A549 (cell line): Measurements from ENCODE around the gene IL22RA2. TPM values are rescaled to one million over a fixed set of nuclear protein-coding genes. Genes with fewer than 3 reads are reported as not detected.

Experiments
- ATAC-seq, 2 experiments: fragments of 200-7000 bp in 1 of 2; fragments of >200 bp in 1 of 2; cut with Nextera tagmentation in 1 of 2; cut with Tn5 transposase in 1 of 2; 3 replicates each; pipeline versions ENCODE4 v1.8.0 to v1.9.1; 2018 to 2020; ENCODE audit warnings: mild to moderate bottlenecking in 1 of 2, moderate library complexity in 1 of 2
- CTCF ChIA-PET: fragments of 300-600 bp; sonication (Branson Sonifier 250); formaldehyde crosslinking; extraction: SDS; loops from one replicate; lab custom pipeline; 2021; ENCODE audit warnings: antibody characterized with exemption, inconsistent platforms; lab: Yijun Ruan, JAX
- POLR2A ChIA-PET: fragments of 350-600 bp; formaldehyde crosslinking; extraction: SDS; loops from one replicate; lab custom pipeline; 2021; ENCODE audit warnings: antibody characterized with exemption, inconsistent platforms; lab: Yijun Ruan, JAX
- DNase-seq, 2 experiments: peaks; one replicate each; pipeline versions ENCODE4 v3.0.0 to v3.0.0-alpha.2; 2011 to 2016; ENCODE audit warnings: low read depth in 1 of 2, low spot score in 1 of 2
- FAIRE-seq: peaks from 2 replicates; lab custom pipeline; 2011; peaks lifted over from hg19 to GRCh38; lab: Jason Lieb, UNC
- H3K27ac ChIP-seq, 2 experiments: fragments of >200 bp; sonication (Bioruptor Twin); formaldehyde crosslinking; 3 replicates each; pipeline ENCODE4 v1.5.1; 2016 to 2017
- H3K4me1 ChIP-seq: fragments of >200 bp; sonication (Bioruptor Twin); formaldehyde crosslinking; 3 replicates; pipeline ENCODE4 v1.6.1; 2016
- H3K4me2 ChIP-seq: fragments of >200 bp; sonication (Bioruptor Twin); formaldehyde crosslinking; 3 replicates; pipeline ENCODE4 v1.6.1; 2016
- H3K4me3 ChIP-seq: fragments of >200 bp; sonication (Bioruptor Twin); formaldehyde crosslinking; 3 replicates; pipeline ENCODE4 v1.5.1; 2016
- H3K9me3 ChIP-seq: fragments of >200 bp; sonication (Bioruptor Twin); formaldehyde crosslinking; 3 replicates; pipeline ENCODE4 v1.6.1; 2016
- BCL3 ChIP-seq: fragments of >200 bp; sonication (Bioruptor Twin); formaldehyde crosslinking; IDR thresholded peaks from 3 replicates; pipeline ENCODE4 v1.6.1; 2016
- CBX8 ChIP-seq: fragments of 200-600 bp; sonication (generic); IDR thresholded peaks from 2 replicates; pipeline ENCODE4 v1.6.1; 2016
- CEBPB ChIP-seq, 2 experiments: fragments of >200 bp in 1 of 2; sonication (Bioruptor Twin) in 1 of 2; formaldehyde crosslinking in 1 of 2; IDR thresholded peaks; 2 replicates each; pipeline ENCODE4 v1.6.1; 2012 to 2016
- FOSB ChIP-seq: fragments of 250-450 bp; sonication (Bioruptor Pico); IDR thresholded peaks from 2 replicates; pipeline ENCODE4 v1.5.0; 2020; ENCODE audit warnings: mild to moderate bottlenecking, moderate library complexity
- FOSL2 ChIP-seq, 2 experiments: fragments of 450-650 bp in 1 of 2; fragments of >200 bp in 1 of 2; sonication (Bioruptor Twin) in 1 of 2; formaldehyde crosslinking; IDR thresholded peaks; 2 replicates each; pipeline versions ENCODE4 v1.5.0 to v1.6.1; 2016 to 2020; ENCODE audit warnings: mild to moderate bottlenecking in 1 of 2, moderate library complexity in 1 of 2
- GATA3 ChIP-seq: IDR thresholded peaks from 2 replicates; pipeline ENCODE4 v1.6.1; 2012; ENCODE audit warnings: borderline replicate concordance
- HEYL ChIP-seq: fragments of 250-450 bp; sonication (Bioruptor Pico); IDR thresholded peaks from 2 replicates; pipeline ENCODE4 v1.8.0; 2021; ENCODE audit warnings: mild to moderate bottlenecking, moderate library complexity
- HOXB13 ChIP-seq: fragments of 250-450 bp; sonication (Bioruptor Pico); IDR thresholded peaks from 2 replicates; pipeline ENCODE4 v1.5.0; 2020; ENCODE audit warnings: low read depth, mild to moderate bottlenecking, moderate library complexity
- JUN ChIP-seq, 2 experiments: fragments of >200 bp; sonication (Bioruptor Twin); formaldehyde crosslinking; IDR thresholded peaks; 2 replicates in 1 of 2; 3 replicates in 1 of 2; pipeline ENCODE4 v1.6.1; 2016 to 2017
- MYC ChIP-seq: IDR thresholded peaks from 2 replicates; pipeline ENCODE4 v1.6.1; 2012; ENCODE audit warnings: mild to moderate bottlenecking, inconsistent platforms, low read length, improper control_type of control experiment, borderline replicate concordance
- NPAS2 ChIP-seq: fragments of 250-450 bp; sonication (Bioruptor Pico); IDR thresholded peaks from 2 replicates; pipeline ENCODE4 v1.8.0; 2022; ENCODE audit warnings: mild to moderate bottlenecking, moderate library complexity, borderline replicate concordance
- RAD21 ChIP-seq, 2 experiments: fragments of >200 bp in 1 of 2; sonication (Bioruptor Twin) in 1 of 2; formaldehyde crosslinking in 1 of 2; IDR thresholded peaks in 1 of 2; conservative IDR thresholded peaks in 1 of 2; 2 replicates in 1 of 2; 3 replicates in 1 of 2; pipeline ENCODE4 v1.6.1; 2012 to 2018; ENCODE audit warnings: inconsistent platforms in 1 of 2
- RCOR1 ChIP-seq: fragments of 150-350 bp; IDR thresholded peaks from 2 replicates; pipeline ENCODE4 v1.6.1; 2014; ENCODE audit warnings: antibody characterized with exemption, low read length, low read depth
- SMC3 ChIP-seq: fragments of >200 bp; sonication (Bioruptor Twin); formaldehyde crosslinking; IDR thresholded peaks from 3 replicates; pipeline ENCODE4 v1.6.1; 2018; ENCODE audit warnings: inconsistent platforms
- SREBF2 ChIP-seq: fragments of 450-650 bp; IDR thresholded peaks from 2 replicates; pipeline ENCODE4 v1.6.1; 2014; ENCODE audit warnings: mild to moderate bottlenecking, moderate library complexity
- ZC3H11A ChIP-seq: fragments of 450-650 bp; IDR thresholded peaks from 2 replicates; pipeline ENCODE4 v1.6.1; 2014; ENCODE audit warnings: antibody characterized with exemption, mild to moderate bottlenecking
- WGBS: methylation state at CpG from one replicate; pipeline ENCODE4 v1.1.6; 2017; ENCODE audit errors: missing lambda C conversion rate; 5-methylcytosine and 5-hydroxymethylcytosine counted together
- polyA plus RNA-seq, 4 experiments: library from polyadenylated mRNA; depleted of rRNA in 3 of 4; stranded (reverse); fragments of >200 nt; fragmentation: RNase III in 1 of 4; extraction: RNeasy Plus Mini Kit Qiagen cat#74134 plus additional on column Dnase treatment in 1 of 4; gene quantifications; 2 replicates in 3 of 4; 3 replicates in 1 of 4; pipeline ENCODE4 v1.2.3, GENCODE V29; 2011 to 2017
- TF ChIP-seq, protein P1 (sequence below): fragments of >200 bp; sonication (Bioruptor Twin); formaldehyde crosslinking; IDR thresholded peaks from 3 replicates; pipeline ENCODE4 v1.5.1; 2016
- TF ChIP-seq, protein P2 (sequence below): fragments of 150-350 bp; IDR thresholded peaks from 2 replicates; pipeline ENCODE4 v1.6.1; 2014; ENCODE audit warnings: low read depth, mild to moderate bottlenecking, low read length
- TF ChIP-seq, protein P3 (sequence below): IDR thresholded peaks from 2 replicates; pipeline ENCODE4 v1.6.1; 2012; ENCODE audit warnings: low read depth, borderline replicate concordance
- TF ChIP-seq, protein P4 (sequence below): fragments of 200-600 bp; sonication (generic); IDR thresholded peaks from 2 replicates; pipeline ENCODE4 v1.6.1; 2016; ENCODE audit warnings: antibody characterized with exemption, mild to moderate bottlenecking, moderate library complexity

The IL22RA2 gene
- polyA plus RNA-seq, 2 of the 4 experiments (the other 2 are of a cell fraction), result not detected

GRCh38 chr6:137145421-137145820 lies 28.0 kb downstream of the IL22RA2 start:
- POLR2A ChIA-PET, result no interaction called here

DNA sequence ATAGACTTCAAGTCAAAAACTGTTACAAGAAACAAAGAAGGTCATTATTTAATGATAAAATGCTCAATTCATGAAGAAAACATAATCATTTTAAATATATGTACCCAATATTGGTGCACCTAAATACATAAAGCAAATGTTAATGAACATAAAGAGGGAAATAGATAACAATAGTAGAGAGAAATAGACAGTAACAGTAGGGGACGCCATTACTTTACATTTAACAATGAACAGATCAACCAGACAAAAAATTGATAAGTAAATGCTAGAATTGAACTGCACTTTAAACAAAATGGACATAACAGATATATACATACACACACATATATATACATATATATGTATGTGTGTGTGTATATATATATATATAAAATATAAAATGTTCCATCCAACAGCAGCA lies 37.4 kb downstream of the IL22RA2 start:
- DNase-seq, result no peak
- no peak for ATAC-seq
- TF ChIP-seq, protein P1, sequence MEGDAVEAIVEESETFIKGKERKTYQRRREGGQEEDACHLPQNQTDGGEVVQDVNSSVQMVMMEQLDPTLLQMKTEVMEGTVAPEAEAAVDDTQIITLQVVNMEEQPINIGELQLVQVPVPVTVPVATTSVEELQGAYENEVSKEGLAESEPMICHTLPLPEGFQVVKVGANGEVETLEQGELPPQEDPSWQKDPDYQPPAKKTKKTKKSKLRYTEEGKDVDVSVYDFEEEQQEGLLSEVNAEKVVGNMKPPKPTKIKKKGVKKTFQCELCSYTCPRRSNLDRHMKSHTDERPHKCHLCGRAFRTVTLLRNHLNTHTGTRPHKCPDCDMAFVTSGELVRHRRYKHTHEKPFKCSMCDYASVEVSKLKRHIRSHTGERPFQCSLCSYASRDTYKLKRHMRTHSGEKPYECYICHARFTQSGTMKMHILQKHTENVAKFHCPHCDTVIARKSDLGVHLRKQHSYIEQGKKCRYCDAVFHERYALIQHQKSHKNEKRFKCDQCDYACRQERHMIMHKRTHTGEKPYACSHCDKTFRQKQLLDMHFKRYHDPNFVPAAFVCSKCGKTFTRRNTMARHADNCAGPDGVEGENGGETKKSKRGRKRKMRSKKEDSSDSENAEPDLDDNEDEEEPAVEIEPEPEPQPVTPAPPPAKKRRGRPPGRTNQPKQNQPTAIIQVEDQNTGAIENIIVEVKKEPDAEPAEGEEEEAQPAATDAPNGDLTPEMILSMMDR, result peak; percentile 20; the same call in 1 of the 3 replicates
- peak in 1 of 2 experiments; percentile 38; a peak in 4 of 5 replicates for TF ChIP-seq RAD21 (conservative IDR thresholded peaks at IDR 0.05 in 1 of 2, IDR thresholded peaks at IDR 0.05 in 1 of 2)
- TF ChIP-seq MYC, result no peak
- 0 out of 3 replicates have a peak, but pooled peaks have one; percentile 12 for TF ChIP-seq SMC3
- TF ChIP-seq, all 56 proteins: peak for 3
- ChIA-PET CTCF (no interaction called here), POLR2A (no interaction called here)
- Histone ChIP-seq H3K4me2 (no peak overlapping the region), H3K27ac (no peak overlapping the region), H3K9me3 (peaks cover 17% of the 10 kb centered on the region), H3K4me1 (no peaks in the 10 kb centered on the region), H3K4me3 (no peak overlapping the region)
- 16% methylated on average over 1 of the region's 1 CpG for WGBS
- no peak for FAIRE-seq

More at GRCh38 chr6:137145421-137145820, 28.0 kb downstream of the IL22RA2 start:
- Histone ChIP-seq H3K4me3 (no peak overlapping the region), H3K27ac (peak overlapping the region; percentile 40 to 70), H3K4me2 (no peak overlapping the region), H3K9me3 (no peaks in the 10 kb centered on the region), H3K4me1 (peaks cover 26% of the 10 kb centered on the region)
- DNase-seq (no peak), ATAC-seq (no peak), FAIRE-seq (no peak)
- WGBS, result 51% methylated on average over 4 of the region's 4 CpGs
- TF ChIP-seq CBX8 (no peak), RCOR1 (no peak), HEYL (no peak), HOXB13 (CRISPR knock-in tag) (no peak), NPAS2 (CRISPR knock-in tag) (no peak), FOSB (CRISPR knock-in tag) (no peak), BCL3 (no peak), CEBPB (IDR thresholded peaks at IDR 0.05) (no peak), GATA3 (no peak), JUN (IDR thresholded peaks at IDR 0.05) (no peak), FOSL2 (IDR thresholded peaks at IDR 0.05) (no peak), FOSL2 (CRISPR knock-in tag; IDR thresholded peaks at IDR 0.05) (no peak), ZC3H11A (no peak), SREBF2 (no peak)
- TF ChIP-seq, protein P2, sequence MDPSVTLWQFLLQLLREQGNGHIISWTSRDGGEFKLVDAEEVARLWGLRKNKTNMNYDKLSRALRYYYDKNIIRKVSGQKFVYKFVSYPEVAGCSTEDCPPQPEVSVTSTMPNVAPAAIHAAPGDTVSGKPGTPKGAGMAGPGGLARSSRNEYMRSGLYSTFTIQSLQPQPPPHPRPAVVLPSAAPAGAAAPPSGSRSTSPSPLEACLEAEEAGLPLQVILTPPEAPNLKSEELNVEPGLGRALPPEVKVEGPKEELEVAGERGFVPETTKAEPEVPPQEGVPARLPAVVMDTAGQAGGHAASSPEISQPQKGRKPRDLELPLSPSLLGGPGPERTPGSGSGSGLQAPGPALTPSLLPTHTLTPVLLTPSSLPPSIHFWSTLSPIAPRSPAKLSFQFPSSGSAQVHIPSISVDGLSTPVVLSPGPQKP, result no peak
- TF ChIP-seq, protein P3, sequence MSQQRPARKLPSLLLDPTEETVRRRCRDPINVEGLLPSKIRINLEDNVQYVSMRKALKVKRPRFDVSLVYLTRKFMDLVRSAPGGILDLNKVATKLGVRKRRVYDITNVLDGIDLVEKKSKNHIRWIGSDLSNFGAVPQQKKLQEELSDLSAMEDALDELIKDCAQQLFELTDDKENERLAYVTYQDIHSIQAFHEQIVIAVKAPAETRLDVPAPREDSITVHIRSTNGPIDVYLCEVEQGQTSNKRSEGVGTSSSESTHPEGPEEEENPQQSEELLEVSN, result no peak
- TF ChIP-seq, protein P4, sequence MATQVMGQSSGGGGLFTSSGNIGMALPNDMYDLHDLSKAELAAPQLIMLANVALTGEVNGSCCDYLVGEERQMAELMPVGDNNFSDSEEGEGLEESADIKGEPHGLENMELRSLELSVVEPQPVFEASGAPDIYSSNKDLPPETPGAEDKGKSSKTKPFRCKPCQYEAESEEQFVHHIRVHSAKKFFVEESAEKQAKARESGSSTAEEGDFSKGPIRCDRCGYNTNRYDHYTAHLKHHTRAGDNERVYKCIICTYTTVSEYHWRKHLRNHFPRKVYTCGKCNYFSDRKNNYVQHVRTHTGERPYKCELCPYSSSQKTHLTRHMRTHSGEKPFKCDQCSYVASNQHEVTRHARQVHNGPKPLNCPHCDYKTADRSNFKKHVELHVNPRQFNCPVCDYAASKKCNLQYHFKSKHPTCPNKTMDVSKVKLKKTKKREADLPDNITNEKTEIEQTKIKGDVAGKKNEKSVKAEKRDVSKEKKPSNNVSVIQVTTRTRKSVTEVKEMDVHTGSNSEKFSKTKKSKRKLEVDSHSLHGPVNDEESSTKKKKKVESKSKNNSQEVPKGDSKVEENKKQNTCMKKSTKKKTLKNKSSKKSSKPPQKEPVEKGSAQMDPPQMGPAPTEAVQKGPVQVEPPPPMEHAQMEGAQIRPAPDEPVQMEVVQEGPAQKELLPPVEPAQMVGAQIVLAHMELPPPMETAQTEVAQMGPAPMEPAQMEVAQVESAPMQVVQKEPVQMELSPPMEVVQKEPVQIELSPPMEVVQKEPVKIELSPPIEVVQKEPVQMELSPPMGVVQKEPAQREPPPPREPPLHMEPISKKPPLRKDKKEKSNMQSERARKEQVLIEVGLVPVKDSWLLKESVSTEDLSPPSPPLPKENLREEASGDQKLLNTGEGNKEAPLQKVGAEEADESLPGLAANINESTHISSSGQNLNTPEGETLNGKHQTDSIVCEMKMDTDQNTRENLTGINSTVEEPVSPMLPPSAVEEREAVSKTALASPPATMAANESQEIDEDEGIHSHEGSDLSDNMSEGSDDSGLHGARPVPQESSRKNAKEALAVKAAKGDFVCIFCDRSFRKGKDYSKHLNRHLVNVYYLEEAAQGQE, result no peak
- CTCF ChIA-PET, result interaction anchor here (1.5 kb wide), 1 partner anchor 9 kb away, joined by 3 read pairs; no protein-coding TSS in a partner anchor
